Measurements from ENCODE around the gene KCNMA1. TPM values are rescaled to one million over a fixed set of nuclear protein-coding genes. Genes with fewer than 3 reads are reported as not detected.

KCNMA1 gene
- total and polyA plus RNA-seq, 9 of the 15 experiments (the other 6 are each of a cell fraction or from before 2014, with no cell fraction given): 0.01 to 0.95 (median 0.15) TPM; not detected in 4

DNA sequence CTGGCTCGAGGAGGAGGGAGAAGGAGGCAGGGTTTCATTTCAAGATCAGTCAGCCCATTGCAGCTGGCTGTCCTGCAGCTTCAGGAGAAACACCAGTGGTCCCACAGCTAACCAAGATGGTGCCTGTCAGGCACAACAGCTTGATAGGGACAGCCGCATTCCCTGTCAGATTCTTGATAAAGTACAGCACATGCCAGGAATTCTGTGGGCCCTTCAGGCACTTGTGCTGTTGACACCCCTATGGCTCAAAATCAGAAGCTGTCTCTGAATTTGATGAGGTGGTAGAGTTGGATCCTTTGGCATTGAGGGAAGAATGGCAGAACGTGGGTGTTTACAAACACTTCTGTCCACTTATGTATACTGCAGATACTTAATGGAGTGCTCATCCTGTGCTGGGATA is 354.3 kb downstream of the KCNMA1 start:
- no peak for ATAC-seq
- in situ Hi-C loops (cut with MboI): no loop called here
- intact Hi-C loops (cut with micrococcal nuclease): no loop called here
- WGBS (ENCODE audit: insufficient coverage, low coverage, missing lambda C conversion rate): 0% methylated on average over 3 of the region's 3 CpGs
- Histone ChIP-seq H3K4me1 (replicated peaks in 1 of 2; ENCODE audit: control insufficient read depth in 2 of 2, insufficient read depth in 2 of 2, low read length in 2 of 2) (no peaks in the 10 kb centered on the region; a peak in 1 of 5 replicates), H3K4me2 (ENCODE audit: insufficient read depth, low read length) (no peak overlapping the region), H3K36me3 (ENCODE audit: control insufficient read depth, insufficient read depth, low read length) (no peaks in the 10 kb centered on the region), H4K20me1 (replicated peaks; ENCODE audit: control insufficient read depth, insufficient read depth, low read length) (no peaks in the 10 kb centered on the region), H3K9me1 (ENCODE audit: control insufficient read depth, insufficient read depth, low read length) (no peaks in the 10 kb centered on the region), H3K4me3 (no peak overlapping the region), H3K9ac (ENCODE audit: insufficient read depth in 1 of 2, low read depth in 2 of 2, low read length in 2 of 2) (no peak overlapping the region), H3K79me2 (ENCODE audit: control insufficient read depth, insufficient read depth, low read length) (no peaks in the 10 kb centered on the region), H3K27me3 (ENCODE audit: control insufficient read depth in 2 of 2, insufficient read depth in 2 of 2, low read length in 2 of 2) (peaks cover 0 to 2% of the 10 kb centered on the region in 2 experiments; a peak in 1 of 5 replicates), H2AFZ (ENCODE audit: low read depth, low read length) (no peak overlapping the region), H3K9me3 (replicated peaks; ENCODE audit: control insufficient read depth, insufficient read depth, low read depth, low read length) (no peaks in the 10 kb centered on the region), H3K27ac (ENCODE audit: extremely low read depth, low read depth, low read length) (no peak overlapping the region)
- CTCF ChIA-PET (ENCODE audit: low intra/inter-chr PET ratio): no interaction called here
- DNase-seq (ENCODE audit: extremely low read depth in 1 of 4, low spot score in 3 of 4): no peak
- POLR2A ChIA-PET: interaction anchor here (1.3 kb wide), 1 partner anchor 24 kb away, joined by 4 read pairs; no protein-coding TSS in a partner anchor
- no peak for FAIRE-seq
- BruUV-seq (replicated peaks): no TSS peak
- TF ChIP-seq PTRF (tag; IDR thresholded peaks at IDR 0.05) (no peak), L3MBTL2 (IDR thresholded peaks at IDR 0.05) (no peak), FOXM1 (IDR thresholded peaks at IDR 0.05; ENCODE audit: low read depth) (no peak), FOXM1 (CRISPR knock-in tag; IDR thresholded peaks at IDR 0.05; ENCODE audit: low read depth) (no peak)
- TF ChIP-seq, protein P1, sequence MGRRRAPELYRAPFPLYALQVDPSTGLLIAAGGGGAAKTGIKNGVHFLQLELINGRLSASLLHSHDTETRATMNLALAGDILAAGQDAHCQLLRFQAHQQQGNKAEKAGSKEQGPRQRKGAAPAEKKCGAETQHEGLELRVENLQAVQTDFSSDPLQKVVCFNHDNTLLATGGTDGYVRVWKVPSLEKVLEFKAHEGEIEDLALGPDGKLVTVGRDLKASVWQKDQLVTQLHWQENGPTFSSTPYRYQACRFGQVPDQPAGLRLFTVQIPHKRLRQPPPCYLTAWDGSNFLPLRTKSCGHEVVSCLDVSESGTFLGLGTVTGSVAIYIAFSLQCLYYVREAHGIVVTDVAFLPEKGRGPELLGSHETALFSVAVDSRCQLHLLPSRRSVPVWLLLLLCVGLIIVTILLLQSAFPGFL (CRISPR knock-in tag; IDR thresholded peaks at IDR 0.05): no peak
- TF ChIP-seq, protein P2, sequence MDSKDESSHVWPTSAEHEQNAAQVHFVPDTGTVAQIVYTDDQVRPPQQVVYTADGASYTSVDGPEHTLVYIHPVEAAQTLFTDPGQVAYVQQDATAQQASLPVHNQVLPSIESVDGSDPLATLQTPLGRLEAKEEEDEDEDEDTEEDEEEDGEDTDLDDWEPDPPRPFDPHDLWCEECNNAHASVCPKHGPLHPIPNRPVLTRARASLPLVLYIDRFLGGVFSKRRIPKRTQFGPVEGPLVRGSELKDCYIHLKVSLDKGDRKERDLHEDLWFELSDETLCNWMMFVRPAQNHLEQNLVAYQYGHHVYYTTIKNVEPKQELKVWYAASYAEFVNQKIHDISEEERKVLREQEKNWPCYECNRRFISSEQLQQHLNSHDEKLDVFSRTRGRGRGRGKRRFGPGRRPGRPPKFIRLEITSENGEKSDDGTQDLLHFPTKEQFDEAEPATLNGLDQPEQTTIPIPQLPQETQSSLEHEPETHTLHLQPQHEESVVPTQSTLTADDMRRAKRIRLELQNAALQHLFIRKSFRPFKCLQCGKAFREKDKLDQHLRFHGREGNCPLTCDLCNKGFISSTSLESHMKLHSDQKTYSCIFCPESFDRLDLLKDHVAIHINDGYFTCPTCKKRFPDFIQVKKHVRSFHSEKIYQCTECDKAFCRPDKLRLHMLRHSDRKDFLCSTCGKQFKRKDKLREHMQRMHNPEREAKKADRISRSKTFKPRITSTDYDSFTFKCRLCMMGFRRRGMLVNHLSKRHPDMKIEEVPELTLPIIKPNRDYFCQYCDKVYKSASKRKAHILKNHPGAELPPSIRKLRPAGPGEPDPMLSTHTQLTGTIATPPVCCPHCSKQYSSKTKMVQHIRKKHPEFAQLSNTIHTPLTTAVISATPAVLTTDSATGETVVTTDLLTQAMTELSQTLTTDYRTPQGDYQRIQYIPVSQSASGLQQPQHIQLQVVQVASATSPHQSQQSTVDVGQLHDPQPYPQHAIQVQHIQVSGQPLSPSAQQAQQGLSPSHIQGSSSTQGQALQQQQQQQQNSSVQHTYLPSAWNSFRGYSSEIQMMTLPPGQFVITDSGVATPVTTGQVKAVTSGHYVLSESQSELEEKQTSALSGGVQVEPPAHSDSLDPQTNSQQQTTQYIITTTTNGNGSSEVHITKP (IDR thresholded peaks at IDR 0.05; ENCODE audit: partially characterized antibody): no peak
- TF ChIP-seq, protein P3, sequence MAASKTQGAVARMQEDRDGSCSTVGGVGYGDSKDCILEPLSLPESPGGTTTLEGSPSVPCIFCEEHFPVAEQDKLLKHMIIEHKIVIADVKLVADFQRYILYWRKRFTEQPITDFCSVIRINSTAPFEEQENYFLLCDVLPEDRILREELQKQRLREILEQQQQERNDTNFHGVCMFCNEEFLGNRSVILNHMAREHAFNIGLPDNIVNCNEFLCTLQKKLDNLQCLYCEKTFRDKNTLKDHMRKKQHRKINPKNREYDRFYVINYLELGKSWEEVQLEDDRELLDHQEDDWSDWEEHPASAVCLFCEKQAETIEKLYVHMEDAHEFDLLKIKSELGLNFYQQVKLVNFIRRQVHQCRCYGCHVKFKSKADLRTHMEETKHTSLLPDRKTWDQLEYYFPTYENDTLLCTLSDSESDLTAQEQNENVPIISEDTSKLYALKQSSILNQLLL (CRISPR knock-in tag; IDR thresholded peaks at IDR 0.05; ENCODE audit: borderline replicate concordance): no peak
- TF ChIP-seq, protein P4, sequence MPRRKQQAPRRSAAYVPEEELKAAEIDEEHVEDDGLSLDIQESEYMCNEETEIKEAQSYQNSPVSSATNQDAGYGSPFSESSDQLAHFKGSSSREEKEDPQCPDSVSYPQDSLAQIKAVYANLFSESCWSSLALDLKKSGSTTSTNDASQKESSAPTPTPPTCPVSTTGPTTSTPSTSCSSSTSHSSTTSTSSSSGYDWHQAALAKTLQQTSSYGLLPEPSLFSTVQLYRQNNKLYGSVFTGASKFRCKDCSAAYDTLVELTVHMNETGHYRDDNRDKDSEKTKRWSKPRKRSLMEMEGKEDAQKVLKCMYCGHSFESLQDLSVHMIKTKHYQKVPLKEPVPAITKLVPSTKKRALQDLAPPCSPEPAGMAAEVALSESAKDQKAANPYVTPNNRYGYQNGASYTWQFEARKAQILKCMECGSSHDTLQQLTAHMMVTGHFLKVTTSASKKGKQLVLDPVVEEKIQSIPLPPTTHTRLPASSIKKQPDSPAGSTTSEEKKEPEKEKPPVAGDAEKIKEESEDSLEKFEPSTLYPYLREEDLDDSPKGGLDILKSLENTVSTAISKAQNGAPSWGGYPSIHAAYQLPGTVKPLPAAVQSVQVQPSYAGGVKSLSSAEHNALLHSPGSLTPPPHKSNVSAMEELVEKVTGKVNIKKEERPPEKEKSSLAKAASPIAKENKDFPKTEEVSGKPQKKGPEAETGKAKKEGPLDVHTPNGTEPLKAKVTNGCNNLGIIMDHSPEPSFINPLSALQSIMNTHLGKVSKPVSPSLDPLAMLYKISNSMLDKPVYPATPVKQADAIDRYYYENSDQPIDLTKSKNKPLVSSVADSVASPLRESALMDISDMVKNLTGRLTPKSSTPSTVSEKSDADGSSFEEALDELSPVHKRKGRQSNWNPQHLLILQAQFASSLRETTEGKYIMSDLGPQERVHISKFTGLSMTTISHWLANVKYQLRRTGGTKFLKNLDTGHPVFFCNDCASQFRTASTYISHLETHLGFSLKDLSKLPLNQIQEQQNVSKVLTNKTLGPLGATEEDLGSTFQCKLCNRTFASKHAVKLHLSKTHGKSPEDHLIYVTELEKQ (CRISPR knock-in tag; IDR thresholded peaks at IDR 0.05): no peak
- TF ChIP-seq, protein P5, sequence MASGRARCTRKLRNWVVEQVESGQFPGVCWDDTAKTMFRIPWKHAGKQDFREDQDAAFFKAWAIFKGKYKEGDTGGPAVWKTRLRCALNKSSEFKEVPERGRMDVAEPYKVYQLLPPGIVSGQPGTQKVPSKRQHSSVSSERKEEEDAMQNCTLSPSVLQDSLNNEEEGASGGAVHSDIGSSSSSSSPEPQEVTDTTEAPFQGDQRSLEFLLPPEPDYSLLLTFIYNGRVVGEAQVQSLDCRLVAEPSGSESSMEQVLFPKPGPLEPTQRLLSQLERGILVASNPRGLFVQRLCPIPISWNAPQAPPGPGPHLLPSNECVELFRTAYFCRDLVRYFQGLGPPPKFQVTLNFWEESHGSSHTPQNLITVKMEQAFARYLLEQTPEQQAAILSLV (tag; IDR thresholded peaks at IDR 0.05): no peak
